Pancreas (tissue), 10 donors: ENCODE results near the gene CCDC170. TPM values are rescaled to one million over a fixed set of nuclear protein-coding genes. Genes with fewer than 3 reads are reported as not detected.

Experiments used
- ATAC-seq, 4 donors: fragments of 200-7000 bp; cut with Tn5 transposase; one replicate each; pipeline versions ENCODE4 v1.8.0 to v1.9.1; 2020; ENCODE audit warnings: mild to moderate bottlenecking in 4 of 4, moderate library complexity in 4 of 4
- DNase-seq, 6 donors: peaks; one replicate each; pipeline ENCODE4 v3.0.0-alpha.2; 2020
- FAIRE-seq: peaks from 2 replicates; lab custom pipeline; 2012; peaks lifted over from hg19 to GRCh38; lab: Jason Lieb, UNC
- H3K27ac ChIP-seq, 4 donors: fragments of 200-600 bp; sonication (generic); 1 replicate in 3 of 4; 2 replicates in 1 of 4; pipeline versions ENCODE4 v1.5.0 to v1.8.0; 2020
- H3K27me3 ChIP-seq, 4 donors: fragments of 200-600 bp; one replicate each; pipeline ENCODE4 v1.8.0; 2021
- H3K36me3 ChIP-seq, 3 donors: fragments of 200-600 bp; sonication (generic) in 1 of 3; one replicate each; pipeline versions ENCODE4 v1.5.0 to v1.8.0; 2020 to 2021
- H3K4me1 ChIP-seq, 3 donors: fragments of 200-600 bp; one replicate each; pipeline ENCODE4 v1.8.0; 2021
- H3K4me3 ChIP-seq, 4 donors: fragments of 200-600 bp; sonication (generic) in 2 of 4; one replicate each; pipeline versions ENCODE4 v1.5.0 to v1.8.0; 2020 to 2021
- H3K9me3 ChIP-seq, 4 donors: fragments of 200-600 bp; one replicate each; pipeline ENCODE4 v1.8.0; 2021
- CTCF ChIP-seq, 4 donors: fragments of 200-600 bp; sonication (generic) in 3 of 4; IDR thresholded peaks; one replicate each; pipeline versions ENCODE4 v1.5.0 to v1.8.0; 2021; ENCODE audit warnings: antibody characterized with exemption in 4 of 4
- WGBS, 2 donors: extraction: QIAGEN DNeasy Blood & Tissue Kit; methylation state at CpG; one replicate each; pipeline ENCODE4 v1.1.7; 2013; 5-methylcytosine and 5-hydroxymethylcytosine counted together
- intact Hi-C, 3 donors: fragments of 100-400 bp; cut with DNase I; formaldehyde crosslinking; loops; one replicate each; pipeline versions ENCODE4 v1.11.1 to v1.14.2; 2022
- polyA plus RNA-seq, 2 donors: library from polyadenylated mRNA; stranded (reverse); fragments of 200-250 nt; gene quantifications; one replicate each; pipeline ENCODE4 v1.2.3, GENCODE V29; 2013
- total RNA-seq, 6 donors: library from RNA; stranded (reverse); fragmentation: NEBNext Ultra II Directional in 4 of 6; extraction: Animal tissue kit (Norgen Biotek cat#: 25700) in 4 of 6; gene quantifications; one replicate each; pipeline versions ENCODE4 v1.2.1 to v1.2.4, GENCODE V29; 2021 to 2023
- donor health status: healthy with polysubstance abuse.
- donor health status: DM: no; HTN: no; CAD: no; lungs with moderate emphysema.
- donor health status: DM: no; HTN: no; CAD: no.
- donor health status: control.
- donor health status: control.
- donor health status: Bipolar disorder and iron deficiency.
- donor health status: DM: yes; HTN: yes; CAD: no.
- donor health status: DM: no; HTN: no; CAD: no.
- donor health status: DM: no; HTN: no; CAD: no.
- donor health status: DM: yes; HTN: yes; CAD: no.

CCDC170 gene
- total and polyA plus RNA-seq, 8 donors, result 0.03 to 0.81 (median 0.40) TPM; not detected in 1

DNA sequence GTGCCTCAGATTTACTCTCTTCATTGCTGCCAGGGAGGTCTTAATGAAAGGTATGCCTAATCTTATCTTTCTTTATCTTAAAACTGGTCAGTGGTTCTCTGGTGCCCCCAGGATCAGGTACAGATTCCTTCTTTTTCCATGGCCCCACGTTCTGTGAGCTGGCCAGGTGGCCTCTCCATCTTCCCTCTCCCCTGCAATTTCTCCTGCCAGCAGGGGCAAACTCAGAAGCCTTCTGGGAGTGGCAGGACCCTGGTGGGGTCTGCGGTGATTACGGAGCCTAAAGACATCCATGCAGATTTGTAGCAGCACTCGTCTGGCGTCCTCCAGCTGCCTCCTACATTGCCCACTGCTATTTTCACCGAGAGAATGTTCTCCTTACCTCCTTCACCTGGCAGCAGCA is 95.8 kb downstream of the CCDC170 start:
- no peak overlapping the region for H3K27ac ChIP-seq
- no peaks in the 10 kb centered on the region for H3K36me3 ChIP-seq
- no peaks in the 10 kb centered on the region for H3K27me3 ChIP-seq
- no peak overlapping the region for H3K4me3 ChIP-seq
- H3K4me1 ChIP-seq, result no peaks in the 10 kb centered on the region
- ATAC-seq (no peak), FAIRE-seq (no peak), DNase-seq (no peak)
- H3K9me3 ChIP-seq, result no peaks in the 10 kb centered on the region
- intact Hi-C loops, result no loop called here
- 33 to 39% methylated on average over 6 of the region's 6 CpGs for WGBS, 2 donors
- no peak for TF ChIP-seq CTCF (IDR thresholded peaks at IDR 0.05)

DNA sequence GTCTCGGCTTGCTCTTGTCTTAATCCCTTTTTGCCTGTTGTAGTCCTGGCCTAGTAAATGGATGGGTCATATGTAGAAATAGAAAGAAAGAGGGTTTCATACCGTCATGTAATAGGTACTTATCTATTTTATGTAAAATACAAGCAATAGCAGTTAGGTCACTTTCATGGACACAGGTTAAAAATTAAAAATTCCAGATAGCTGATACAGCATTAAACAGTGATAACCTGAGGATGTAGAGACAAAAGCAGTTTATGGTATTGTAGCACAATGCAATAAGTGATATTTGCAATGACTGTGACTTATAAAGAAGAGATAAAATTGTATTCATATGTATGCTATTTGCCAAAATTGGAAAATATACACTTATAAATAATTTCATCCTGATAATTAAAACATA is 96.9 kb downstream of the CCDC170 start:
- no peak for TF ChIP-seq CTCF (IDR thresholded peaks at IDR 0.05)
- ATAC-seq, result no peak
- H3K27me3 ChIP-seq, result no peaks in the 10 kb centered on the region
- H3K27ac ChIP-seq, result no peak overlapping the region
- intact Hi-C loops, result no loop called here
- FAIRE-seq, result no peak
- whole genome bisulfite sequencing, 2 donors, result 32 to 46% methylated on average over 2 of the region's 2 CpGs
- no peaks in the 10 kb centered on the region for H3K4me1 ChIP-seq
- DNase-seq, result no peak
- H3K9me3 ChIP-seq, result no peaks in the 10 kb centered on the region
- no peaks in the 10 kb centered on the region for H3K36me3 ChIP-seq
- no peak overlapping the region for H3K4me3 ChIP-seq

GRCh38 chr6:151592449-151593159 is 98.8 kb downstream of the CCDC170 start:
- no peaks in the 10 kb centered on the region for H3K9me3 ChIP-seq
- no peak for ATAC-seq
- TF ChIP-seq CTCF (IDR thresholded peaks at IDR 0.05), result no peak

DNA sequence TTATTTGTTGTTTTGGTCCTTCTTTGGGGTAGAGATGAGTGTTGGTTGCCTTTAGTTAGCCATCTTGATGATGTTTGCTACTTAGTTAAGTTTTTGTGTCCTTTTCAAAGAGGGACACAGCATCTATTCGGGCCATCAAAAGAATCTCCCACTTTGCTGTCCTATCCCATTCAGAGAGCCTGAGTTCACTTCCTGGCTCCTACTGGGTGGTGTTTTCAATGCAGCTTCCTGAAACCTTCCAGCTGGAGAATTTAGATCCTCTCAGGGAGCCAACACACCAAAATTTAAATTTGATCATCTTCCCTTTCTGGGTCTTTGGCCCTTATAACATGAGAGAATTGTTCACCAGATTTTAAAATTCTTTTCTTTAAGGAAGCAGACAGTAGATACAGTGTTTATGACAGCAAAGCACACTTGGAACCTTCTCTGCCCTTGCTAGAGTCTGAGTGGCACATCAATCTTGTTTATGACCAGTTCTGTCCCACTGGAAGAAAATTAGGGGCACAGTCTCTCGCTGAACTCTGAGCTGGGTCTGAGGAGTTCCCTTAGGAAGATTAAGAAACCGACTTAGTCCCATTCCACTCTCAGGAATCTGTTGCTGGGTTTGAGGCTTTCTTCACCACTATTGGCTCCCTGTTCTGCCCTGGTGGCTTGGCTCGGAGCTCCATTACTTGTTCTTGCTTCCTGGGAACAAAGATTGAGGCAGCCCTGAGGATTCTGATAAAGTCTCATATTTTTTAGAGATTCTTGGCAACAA is 115.5 kb downstream of the CCDC170 start:
- no peaks in the 10 kb centered on the region for H3K9me3 ChIP-seq
- DNase-seq (no peak), ATAC-seq (peak in 1 of 4 donors; percentile 46), FAIRE-seq (no peak)
- no peak overlapping the region for H3K27ac ChIP-seq
- H3K27me3 ChIP-seq, result no peaks in the 10 kb centered on the region
- intact Hi-C loops, result no loop called here
- H3K36me3 ChIP-seq, result no peaks in the 10 kb centered on the region
- H3K4me3 ChIP-seq, result no peak overlapping the region
- no peak for TF ChIP-seq CTCF (IDR thresholded peaks at IDR 0.05)
- no peaks in the 10 kb centered on the region for H3K4me1 ChIP-seq
- WGBS, 2 donors, result 51 to 63% methylated on average over 4 of the region's 4 CpGs

More at GRCh38 chr6:151592449-151593159, 98.8 kb downstream of the CCDC170 start:
- Histone ChIP-seq H3K36me3 (no peaks in the 10 kb centered on the region), H3K4me1 (no peaks in the 10 kb centered on the region), H3K27me3 (no peaks in the 10 kb centered on the region), H3K27ac (no peak overlapping the region), H3K4me3 (no peak overlapping the region)
- intact Hi-C loops, result no loop called here
- DNase-seq (no peak), FAIRE-seq (no peak)
- 70 to 78% methylated on average over 9 of the region's 9 CpGs for WGBS, 2 donors

DNA sequence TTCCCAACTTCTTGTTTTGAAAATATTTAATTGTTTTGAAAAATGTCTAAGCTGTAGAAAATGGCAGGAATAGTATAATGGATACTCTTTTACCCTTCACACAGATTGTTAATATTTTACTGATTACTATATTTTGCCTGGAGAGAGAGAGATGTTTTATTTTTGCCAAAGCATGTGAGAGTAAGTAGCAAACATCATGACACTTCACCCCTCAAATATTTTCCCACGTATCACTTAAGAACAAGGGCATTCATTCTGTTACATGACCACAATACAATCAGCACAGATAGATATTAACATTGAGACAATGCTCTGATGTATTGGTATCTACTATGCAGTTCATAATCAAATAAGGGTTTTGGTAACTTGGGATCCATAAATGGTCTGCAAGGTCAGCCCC is 116.5 kb downstream of the CCDC170 start:
- Histone ChIP-seq H3K4me3 (no peak overlapping the region), H3K27me3 (no peaks in the 10 kb centered on the region), H3K9me3 (no peaks in the 10 kb centered on the region), H3K36me3 (no peaks in the 10 kb centered on the region), H3K4me1 (no peaks in the 10 kb centered on the region), H3K27ac (no peak overlapping the region)
- ATAC-seq (peak in 1 of 4 donors; percentile 29), DNase-seq (no peak), FAIRE-seq (no peak)
- no peak for TF ChIP-seq CTCF (IDR thresholded peaks at IDR 0.05)
- WGBS, 2 donors, result 14 to 15% methylated on average over 1 of the region's 1 CpG
- intact Hi-C loops, result no loop called here
